CD14-positive monocyte (primary cell): ENCODE results near the gene CADM2. TPM values are rescaled to one million over a fixed set of nuclear protein-coding genes. Genes with fewer than 3 reads are reported as not detected.

Experiments
- DNase-seq, 3 donors: peaks; one replicate each; pipeline ENCODE4 v3.0.0-alpha.2; 2011 to 2022
- H2AFZ ChIP-seq: 2 replicates; pipeline ENCODE4 v1.6.0; 2012; ENCODE audit warnings: mild to moderate bottlenecking, low read depth, low read length, inconsistent platforms; ENCODE audit not compliant: insufficient read depth, poor library complexity, severe bottlenecking
- H3K27ac ChIP-seq, 2 donors: 1 replicate in 1 of 2; 2 replicates in 1 of 2; pipeline ENCODE4 v1.5.1; 2012 to 2013; ENCODE audit warnings: low read length in 2 of 2, control low read depth in 1 of 2, inconsistent platforms in 1 of 2, low read depth in 1 of 2, mild to moderate bottlenecking in 1 of 2
- H3K27me3 ChIP-seq, 2 donors: one replicate each; pipeline versions ENCODE4 v1.6.0 to v1.6.1; 2011 to 2013; ENCODE audit warnings: low read length in 2 of 2; ENCODE audit not compliant: control insufficient read depth in 2 of 2, insufficient read depth in 2 of 2
- H3K36me3 ChIP-seq, 2 donors: replicated peaks in 1 of 2; 1 replicate in 1 of 2; 2 replicates in 1 of 2; pipeline versions ENCODE4 v1.5.1 to v1.6.1; 2012 to 2013; ENCODE audit warnings: low read length in 2 of 2, control low read depth in 1 of 2, inconsistent platforms in 1 of 2, mild to moderate bottlenecking in 1 of 2; ENCODE audit not compliant: insufficient read depth in 2 of 2, control insufficient read depth in 1 of 2
- H3K4me1 ChIP-seq, 2 donors: 1 replicate in 1 of 2; 2 replicates in 1 of 2; pipeline versions ENCODE4 v1.5.1 to v1.6.1; 2012 to 2013; ENCODE audit warnings: low read length in 2 of 2, control low read depth in 1 of 2, inconsistent platforms in 1 of 2, mild to moderate bottlenecking in 1 of 2, moderate library complexity in 1 of 2; ENCODE audit not compliant: insufficient read depth in 2 of 2, control insufficient read depth in 1 of 2
- H3K4me2 ChIP-seq: replicated peaks from 2 replicates; pipeline ENCODE3; 2012; ENCODE audit warnings: low read length, moderate library complexity, mild to moderate bottlenecking; ENCODE audit not compliant: poor library complexity, severe bottlenecking; ENCODE audit errors: extremely low read depth
- H3K4me3 ChIP-seq, 3 experiments: fragments of 200-600 bp in 1 of 3; sonication (generic) in 1 of 3; replicated peaks in 1 of 3; 1 replicate in 2 of 3; 2 replicates in 1 of 3; pipeline ENCODE4 v1.5.1; 2011 to 2013; ENCODE audit warnings: low read length in 3 of 3, mild to moderate bottlenecking in 3 of 3, control low read depth in 2 of 3, low read depth in 2 of 3, inconsistent platforms in 1 of 3, moderate library complexity in 1 of 3
- H3K79me2 ChIP-seq: 2 replicates; pipeline ENCODE4 v1.6.0; 2012; ENCODE audit warnings: mild to moderate bottlenecking, control low read depth, inconsistent platforms, low read length, moderate library complexity; ENCODE audit not compliant: insufficient read depth
- H3K9ac ChIP-seq: 2 replicates; pipeline ENCODE4 v1.6.0; 2017; ENCODE audit warnings: low read length, mild to moderate bottlenecking; ENCODE audit not compliant: insufficient read depth, poor library complexity, severe bottlenecking
- H3K9me3 ChIP-seq, 2 donors: replicated peaks in 1 of 2; 1 replicate in 1 of 2; 2 replicates in 1 of 2; pipeline versions ENCODE4 v1.5.1 to v1.6.1; 2012 to 2013; ENCODE audit warnings: low read length in 2 of 2, control low read depth in 1 of 2; ENCODE audit not compliant: control insufficient read depth in 1 of 2, insufficient read depth in 1 of 2
- H4K20me1 ChIP-seq: 2 replicates; pipeline ENCODE4 v1.6.0; 2012; ENCODE audit warnings: mild to moderate bottlenecking, low read length, control low read depth, moderate library complexity; ENCODE audit not compliant: insufficient read depth
- H3K27ac Mint-ChIP-seq, 7 donors: one replicate each; pipeline ENCODE4 v1.8.0; 2020; ENCODE audit warnings: mild to moderate bottlenecking in 7 of 7, mixed read lengths in 7 of 7, moderate library complexity in 6 of 7, inconsistent platforms in 2 of 7
- H3K27me3 Mint-ChIP-seq, 3 donors: one replicate each; pipeline ENCODE4 v1.8.0; 2021 to 2022; ENCODE audit warnings: low read depth in 3 of 3, mild to moderate bottlenecking in 3 of 3, mixed read lengths in 3 of 3, moderate library complexity in 3 of 3, inconsistent platforms in 1 of 3
- H3K36me3 Mint-ChIP-seq, 2 donors: one replicate each; pipeline ENCODE4 v1.8.0; 2020; ENCODE audit warnings: mixed read lengths in 2 of 2, inconsistent platforms in 1 of 2, mild to moderate bottlenecking in 1 of 2
- H3K4me1 Mint-ChIP-seq: one replicate; pipeline ENCODE4 v1.8.0; 2020; ENCODE audit warnings: mild to moderate bottlenecking, mixed read lengths
- H3K4me3 Mint-ChIP-seq, 2 donors: one replicate each; pipeline ENCODE4 v1.8.0; 2020; ENCODE audit warnings: mild to moderate bottlenecking in 2 of 2, mixed read lengths in 2 of 2, moderate library complexity in 1 of 2
- H3K9me3 Mint-ChIP-seq, 7 donors: one replicate each; pipeline ENCODE4 v1.8.0; 2020 to 2022; ENCODE audit warnings: mixed read lengths in 7 of 7, mild to moderate bottlenecking in 6 of 7, moderate library complexity in 6 of 7, inconsistent platforms in 2 of 7
- WGBS: methylation state at CpG from one replicate; pipeline ENCODE4 v1.1.5; 2013; ENCODE audit warnings: missing lambda C conversion rate; ENCODE audit not compliant: insufficient coverage; 5-methylcytosine and 5-hydroxymethylcytosine counted together
- intact Hi-C, 2 donors: fragments of 100-400 bp; cut with micrococcal nuclease; formaldehyde crosslinking; loops; one replicate each; pipeline versions ENCODE4 v1.15.0 to v1.15.1; 2023
- polyA plus RNA-seq, 3 donors: library from polyadenylated mRNA; depleted of rRNA in 1 of 3; unstranded in 2 of 3; stranded (reverse) in 1 of 3; fragments of 300-500 nt in 2 of 3; fragments of >200 nt in 1 of 3; fragmentation: Illumina TruSeq in 2 of 3; gene quantifications; 1 replicate in 2 of 3; 2 replicates in 1 of 3; pipeline ENCODE4 v1.2.3, GENCODE V29; 2012 to 2021
- TF ChIP-seq, protein P1 (sequence below): fragments of 200-600 bp; IDR thresholded peaks from one replicate; pipeline ENCODE4 v1.8.0; 2022; ENCODE audit warnings: antibody characterized with exemption, mild to moderate bottlenecking

The CADM2 gene
- polyA plus RNA-seq, 3 donors, result not detected

DNA sequence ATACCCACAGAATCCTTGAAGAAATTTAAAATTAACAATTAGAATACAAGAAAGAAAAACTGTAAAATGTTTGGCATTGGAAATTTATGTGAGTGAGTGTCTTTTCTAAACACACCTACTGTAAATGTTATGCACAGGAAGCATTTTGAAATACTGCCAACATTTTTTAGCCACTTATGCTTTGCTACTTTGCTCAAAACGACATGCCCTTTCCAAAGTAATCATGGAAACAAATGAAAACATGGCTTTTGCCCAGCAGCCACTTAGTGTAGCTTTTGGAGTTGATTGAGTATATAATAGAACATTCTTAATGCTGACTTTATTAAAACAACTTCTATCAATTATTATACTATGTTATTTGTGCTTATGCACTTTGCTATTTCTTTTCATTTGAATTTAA is 823.0 kb downstream of the CADM2 start:
- TF ChIP-seq, protein P1, sequence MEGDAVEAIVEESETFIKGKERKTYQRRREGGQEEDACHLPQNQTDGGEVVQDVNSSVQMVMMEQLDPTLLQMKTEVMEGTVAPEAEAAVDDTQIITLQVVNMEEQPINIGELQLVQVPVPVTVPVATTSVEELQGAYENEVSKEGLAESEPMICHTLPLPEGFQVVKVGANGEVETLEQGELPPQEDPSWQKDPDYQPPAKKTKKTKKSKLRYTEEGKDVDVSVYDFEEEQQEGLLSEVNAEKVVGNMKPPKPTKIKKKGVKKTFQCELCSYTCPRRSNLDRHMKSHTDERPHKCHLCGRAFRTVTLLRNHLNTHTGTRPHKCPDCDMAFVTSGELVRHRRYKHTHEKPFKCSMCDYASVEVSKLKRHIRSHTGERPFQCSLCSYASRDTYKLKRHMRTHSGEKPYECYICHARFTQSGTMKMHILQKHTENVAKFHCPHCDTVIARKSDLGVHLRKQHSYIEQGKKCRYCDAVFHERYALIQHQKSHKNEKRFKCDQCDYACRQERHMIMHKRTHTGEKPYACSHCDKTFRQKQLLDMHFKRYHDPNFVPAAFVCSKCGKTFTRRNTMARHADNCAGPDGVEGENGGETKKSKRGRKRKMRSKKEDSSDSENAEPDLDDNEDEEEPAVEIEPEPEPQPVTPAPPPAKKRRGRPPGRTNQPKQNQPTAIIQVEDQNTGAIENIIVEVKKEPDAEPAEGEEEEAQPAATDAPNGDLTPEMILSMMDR, result no peak
- Mint-ChIP-seq H3K27ac (no peak overlapping the region), H3K9me3 (peaks cover 0 to 6% (median 0%) of the 10 kb centered on the region in 7 donors), H3K36me3 (no peaks in the 10 kb centered on the region), H3K27me3 (peaks cover 0 to 3% (median 0%) of the 10 kb centered on the region in 3 donors), H3K4me1 (no peaks in the 10 kb centered on the region), H3K4me3 (no peak overlapping the region)
- Histone ChIP-seq H3K4me2 (no peak overlapping the region), H3K79me2 (no peaks in the 10 kb centered on the region), H3K9me3 (peaks cover 0 to 2% of the 10 kb centered on the region in 2 donors), H3K4me1 (no peaks in the 10 kb centered on the region), H3K36me3 (no peaks in the 10 kb centered on the region), H2AFZ (no peak overlapping the region), H3K27me3 (no peaks in the 10 kb centered on the region), H3K27ac (no peak overlapping the region), H3K9ac (no peak overlapping the region), H4K20me1 (no peaks in the 10 kb centered on the region), H3K4me3 (no peak overlapping the region)
- DNase-seq, result no peak
- no CpG with 5 or more reads among the region's 1 CpG for WGBS
- intact Hi-C loops, result no loop called here

- no CpG with 5 or more reads among the region's 2 CpGs for WGBS
- Histone ChIP-seq H3K79me2 (no peaks in the 10 kb centered on the region), H3K4me2 (no peak overlapping the region), H3K9ac (no peak overlapping the region), H4K20me1 (no peaks in the 10 kb centered on the region), H3K4me1 (no peaks in the 10 kb centered on the region), H3K4me3 (no peak overlapping the region), H3K36me3 (no peaks in the 10 kb centered on the region), H3K27ac (no peak overlapping the region), H3K27me3 (no peaks in the 10 kb centered on the region), H3K9me3 (peaks cover 0 to 2% of the 10 kb centered on the region in 2 donors), H2AFZ (no peak overlapping the region)
- no peak for DNase-seq
- H3K9me3 Mint-ChIP-seq, result peaks cover 0 to 4% (median 0%) of the 10 kb centered on the region in 7 donors
- no peaks in the 10 kb centered on the region for H3K36me3 Mint-ChIP-seq
- H3K4me1 Mint-ChIP-seq, result no peaks in the 10 kb centered on the region
- peaks cover 0 to 3% (median 0%) of the 10 kb centered on the region in 3 donors for H3K27me3 Mint-ChIP-seq
- intact Hi-C loops, result no loop called here
- no peak overlapping the region for H3K27ac Mint-ChIP-seq
- TF ChIP-seq, protein P1, result no peak
- no peak overlapping the region for H3K4me3 Mint-ChIP-seq
Measured at GRCh38 chr3:85783291-85783690, 824.5 kb downstream of the CADM2 start.
